Stimulated activated CD4-positive, alpha-beta T cell treated with anti-CD3 and anti-CD28 coated beads, Interleukin-15, amount 100 ng/mL, for 1 hour (primary cell): ENCODE results near the gene BCDIN3D.
"Not testable (repeated sequence)": the region's sequence is repeated elsewhere in the genome, so short reads cannot be mapped to it uniquely, and the experiment has no call there.

Source experiments
- DNase-seq, 2 donors: peaks; one replicate each; pipeline ENCODE4 v3.0.0-alpha.2; 2020; ENCODE audit warnings: low read depth in 1 of 2, low spot score in 1 of 2

BCDIN3D gene

DNA sequence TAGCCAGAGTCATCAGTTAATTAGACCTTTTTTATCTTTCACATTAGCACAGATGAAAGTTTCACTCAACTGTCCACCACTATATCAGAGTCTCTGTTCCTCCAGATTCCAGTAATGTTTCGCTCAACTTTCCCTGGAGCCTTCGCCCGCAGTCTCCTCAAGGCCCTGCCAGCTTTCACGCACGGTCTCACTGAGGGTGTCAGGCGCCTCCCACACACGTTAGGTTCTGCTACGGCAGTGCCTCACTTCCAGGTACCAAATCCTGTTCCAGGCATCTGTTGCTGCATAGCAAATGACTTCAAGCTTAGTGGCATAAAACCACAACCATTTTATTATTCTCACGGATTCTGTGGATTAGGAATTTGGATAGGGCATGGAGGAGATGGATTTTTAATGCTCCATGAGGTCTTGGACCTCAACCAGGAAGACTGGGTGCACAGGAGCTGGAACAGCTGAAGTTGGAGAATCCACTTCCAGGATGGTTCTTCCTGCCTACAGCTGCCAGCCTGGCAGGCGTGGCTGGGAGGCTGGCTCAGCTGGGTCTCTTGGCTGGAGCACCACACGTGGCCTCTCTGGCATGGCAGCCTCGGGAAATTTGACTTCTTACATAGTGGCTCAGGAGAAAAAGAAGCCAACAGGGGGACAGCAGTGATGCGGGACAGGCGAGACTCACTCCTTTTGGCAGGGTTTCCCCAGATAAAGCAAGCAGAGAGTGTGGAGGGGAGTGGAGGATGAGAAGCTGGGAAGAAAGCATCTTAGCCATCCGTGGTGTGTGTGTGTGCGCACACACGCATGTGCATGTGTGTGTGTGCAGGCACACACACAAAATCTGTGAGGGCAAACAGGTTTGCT, 21.3 kb upstream of the BCDIN3D start:
- no peak for DNase-seq

DNA sequence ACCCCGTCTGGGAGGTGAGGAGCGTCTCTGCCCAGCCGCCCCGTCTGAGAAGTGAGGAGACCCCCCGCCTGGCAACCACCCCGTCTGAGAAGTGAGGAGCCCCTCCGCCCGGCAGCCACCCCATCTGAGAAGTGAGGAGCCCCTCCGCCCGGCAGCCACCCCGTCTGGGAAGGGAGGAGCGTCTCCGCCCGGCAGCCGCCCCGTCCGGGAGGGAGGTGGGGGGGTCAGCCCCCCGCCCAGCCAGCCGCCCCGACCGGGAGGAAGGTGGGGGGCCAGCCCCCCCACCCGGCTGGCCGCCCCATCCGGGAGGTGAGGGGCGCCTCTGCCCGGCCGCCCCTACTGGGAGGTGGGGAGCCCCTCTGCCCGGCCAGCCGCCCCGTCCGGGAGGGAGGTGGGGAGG, 18.0 kb upstream of the BCDIN3D start:
- DNase-seq = not testable (repeated sequence)

DNA sequence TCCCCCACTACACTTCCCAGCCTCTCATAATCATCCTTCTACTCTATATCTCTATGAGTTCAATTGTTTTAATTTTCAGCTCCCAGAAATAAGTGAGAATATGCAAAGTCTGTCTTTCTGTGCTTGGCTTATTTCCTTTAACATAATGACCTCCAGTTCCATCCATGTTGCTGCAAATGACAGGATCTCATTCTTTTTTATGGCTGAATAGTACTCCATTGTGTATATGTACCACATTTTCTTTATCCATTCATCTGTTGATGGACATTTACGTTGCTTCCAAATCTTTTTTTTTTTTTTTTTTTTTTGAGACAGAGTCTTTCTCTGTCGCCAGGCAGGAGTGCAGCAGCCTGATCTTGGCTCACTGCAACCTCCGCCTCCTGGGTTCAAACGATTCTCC, 13.0 kb upstream of the BCDIN3D start:
- not testable (repeated sequence) for DNase-seq

DNA sequence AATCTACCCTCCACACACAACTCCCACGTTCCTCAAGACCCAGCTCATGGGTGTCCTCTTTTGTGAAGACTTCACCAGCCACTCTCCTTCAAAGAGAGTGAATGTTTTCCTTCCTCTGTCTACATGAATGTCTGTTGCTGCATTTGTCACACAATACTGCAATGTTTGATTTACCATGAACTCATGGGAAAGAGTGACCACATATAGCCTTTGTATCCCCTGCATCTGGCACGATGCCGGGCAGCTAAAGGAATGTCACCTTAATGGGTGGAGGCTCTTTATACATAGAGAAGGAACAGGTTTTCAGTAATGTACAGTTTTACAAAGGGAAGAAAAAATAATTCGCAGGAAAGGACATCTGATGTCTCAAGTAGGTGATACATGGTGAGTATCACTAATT, 12.1 kb upstream of the BCDIN3D start:
- DNase-seq = no peak

DNA sequence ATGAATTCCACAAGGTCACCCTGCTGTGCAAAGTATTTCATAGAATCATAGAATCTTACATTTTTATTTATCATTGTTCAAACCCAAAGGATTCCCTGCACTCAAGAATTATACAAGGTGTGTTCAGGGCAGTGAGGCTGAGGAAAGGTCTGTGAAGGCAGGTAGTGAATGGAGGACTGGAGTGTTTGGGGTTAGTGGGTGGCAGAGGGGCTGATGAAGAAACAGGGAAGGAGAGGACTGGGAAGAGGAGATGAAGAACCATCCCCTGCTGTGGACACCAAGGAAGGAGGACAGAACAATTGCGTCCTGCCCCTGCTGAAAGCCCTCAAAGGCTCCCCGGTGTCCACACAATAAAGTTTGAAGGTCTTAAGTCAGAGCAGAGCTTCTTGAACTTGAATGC, 10.8 kb upstream of the BCDIN3D start:
- no peak for DNase-seq

GRCh38 chr12:49847161-49847560, 4.3 kb upstream of the BCDIN3D start:
- DNase-seq = no peak

- DNase-seq = no peak
Measured at GRCh38 chr12:49846032-49846431, 3.1 kb upstream of the BCDIN3D start.

DNA sequence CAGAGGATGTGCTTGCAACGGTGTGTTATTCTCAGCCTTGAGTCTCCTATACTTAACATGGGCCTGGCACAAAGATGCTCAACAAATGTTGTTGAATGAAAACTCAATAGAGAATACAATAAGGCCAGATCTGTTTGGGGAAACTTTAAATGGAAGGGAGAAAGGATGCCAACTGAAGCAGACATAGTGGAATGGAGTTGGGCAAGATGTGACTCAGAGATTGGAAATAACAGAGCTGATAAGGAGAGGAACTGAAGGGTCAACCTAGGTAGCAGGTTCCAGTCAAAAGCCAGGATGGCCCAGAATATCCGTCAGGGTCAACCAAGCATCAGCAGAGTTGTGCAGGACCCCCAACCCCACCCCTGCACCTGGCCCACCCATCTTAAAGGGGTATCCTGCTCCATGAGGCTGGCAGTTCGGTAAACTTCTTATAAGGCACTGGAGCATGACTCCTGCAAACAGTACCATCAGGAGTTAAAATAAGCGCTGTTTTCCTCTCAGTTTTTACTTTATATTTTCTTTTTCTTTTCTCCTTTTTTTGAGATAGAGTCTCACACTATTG, 1.1 kb upstream of the BCDIN3D start:
- DNase-seq = no peak

- no peak for DNase-seq
Measured at GRCh38 chr12:49843411-49843810, 505 bp upstream of the BCDIN3D start.

DNA sequence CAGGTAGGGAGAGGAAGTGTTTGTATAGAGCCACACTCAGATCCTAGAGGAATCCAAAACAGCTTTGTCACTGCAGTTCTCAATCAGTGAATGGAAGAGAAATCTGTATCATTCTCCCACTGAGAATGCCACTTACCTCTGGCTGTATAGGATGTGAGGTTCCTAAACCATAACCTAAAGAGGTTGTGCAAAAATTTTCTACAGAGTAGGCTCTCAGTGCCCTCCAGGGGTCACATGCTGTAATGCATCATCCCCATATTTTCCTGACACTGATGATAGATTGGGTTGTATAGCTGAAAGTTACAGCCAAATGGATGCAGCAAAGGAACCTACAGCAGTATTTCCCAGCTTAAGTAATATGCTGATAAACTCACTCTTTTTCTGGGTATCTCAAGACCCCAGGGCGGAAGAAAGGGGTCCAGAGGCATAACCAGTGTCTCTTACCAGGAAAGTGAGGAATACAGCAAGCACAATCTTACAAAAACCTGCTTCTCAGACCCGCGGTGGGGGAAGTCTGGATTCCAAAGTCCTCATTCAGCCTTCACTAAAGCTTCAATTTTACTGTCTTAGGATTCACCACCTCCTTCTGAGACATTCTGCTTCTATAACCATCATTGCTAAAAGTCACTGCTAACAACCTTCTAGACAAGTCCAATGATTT, 3.8 kb downstream of the BCDIN3D start:
- DNase-seq = no peak

DNA sequence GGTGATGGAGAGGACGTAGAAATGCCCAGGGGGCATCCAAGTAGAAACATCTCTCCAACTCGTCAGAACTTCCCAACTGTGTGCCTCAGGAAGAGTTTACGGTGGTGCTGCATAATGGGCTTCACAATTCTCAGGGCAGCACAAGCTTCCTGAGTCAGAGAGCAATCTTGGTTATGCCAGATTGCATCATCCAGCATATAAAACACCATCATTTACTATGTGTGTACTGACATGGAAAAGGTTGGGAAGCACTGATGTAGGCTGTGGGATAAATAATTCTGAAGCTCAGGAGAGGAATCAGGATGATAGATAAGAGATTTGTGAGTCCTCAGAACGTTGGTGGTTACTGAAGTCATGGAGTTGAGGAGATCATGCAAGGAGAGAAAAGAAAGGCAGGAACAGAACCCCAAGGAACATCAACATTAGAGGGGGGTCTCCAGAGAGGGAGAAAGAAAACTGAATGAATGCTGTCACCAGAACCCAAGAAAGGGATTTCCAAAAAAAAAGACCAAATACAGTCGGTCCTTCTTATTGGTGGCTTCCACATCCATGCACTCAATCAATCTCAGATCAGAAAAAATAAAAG, 10.0 kb downstream of the BCDIN3D start:
- no peak for DNase-seq

GRCh38 chr12:49831717-49832116, 11.2 kb downstream of the BCDIN3D start:
- DNase-seq = no peak

DNA sequence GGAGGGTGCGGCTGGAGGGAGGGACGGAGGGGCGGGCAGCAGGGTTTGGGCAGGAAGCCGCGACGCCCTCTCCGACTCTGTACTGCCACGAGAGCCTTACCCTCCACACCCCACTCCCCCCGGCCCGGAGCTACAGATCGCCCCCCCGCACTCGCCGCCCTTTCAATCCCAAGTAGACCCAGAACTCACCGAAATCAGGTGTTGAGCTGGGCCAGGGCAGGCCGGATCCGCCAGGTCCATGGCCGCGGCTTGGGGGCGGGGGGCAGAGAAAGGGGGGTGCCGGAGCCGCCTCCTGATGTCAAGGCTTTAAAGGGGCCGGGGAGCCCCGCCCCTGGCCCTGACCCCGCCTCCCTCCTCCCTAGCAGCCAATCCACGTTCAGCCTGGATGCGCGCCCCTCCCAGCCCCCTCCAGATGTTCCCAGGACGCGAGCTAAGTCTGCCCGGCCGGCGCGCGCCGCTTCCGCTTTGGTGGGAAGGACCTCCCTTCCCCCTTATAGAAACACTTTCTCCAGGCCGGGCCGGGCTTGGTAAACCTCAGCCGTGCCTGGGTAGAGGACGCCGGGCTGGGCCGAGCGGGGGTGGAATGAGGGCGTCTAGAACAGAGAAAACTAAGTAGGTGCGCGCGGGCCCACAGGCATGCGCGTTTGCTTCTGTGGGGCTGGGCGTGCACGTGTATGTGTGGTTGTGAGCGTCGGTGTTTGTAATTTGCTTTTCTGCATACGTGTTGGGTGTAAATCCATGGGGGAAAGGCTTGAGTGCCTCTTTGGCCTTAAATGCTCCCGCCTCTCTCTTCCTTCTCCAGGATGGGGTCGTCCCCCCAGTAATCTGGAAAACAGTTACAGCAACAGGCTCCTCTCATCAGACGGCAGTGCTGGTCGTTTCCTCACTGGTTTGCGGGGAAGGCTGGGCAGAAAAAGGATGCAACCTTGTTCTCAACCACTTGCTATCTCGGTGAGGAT, 14.5 kb downstream of the BCDIN3D start, which contains the start of gene NCKAP5L:
TSS of gene NCKAP5L (minus strand) at position 281 of the 959 bp plus-strand sequence. CDS start 24,369 bp downstream, outside the sequence.
- DNase-seq = peak; percentile 88 to 92

- DNase-seq = peak; percentile 15 to 22
Measured at GRCh38 chr12:49827401-49828099, 15.4 kb downstream of the BCDIN3D start.

DNA sequence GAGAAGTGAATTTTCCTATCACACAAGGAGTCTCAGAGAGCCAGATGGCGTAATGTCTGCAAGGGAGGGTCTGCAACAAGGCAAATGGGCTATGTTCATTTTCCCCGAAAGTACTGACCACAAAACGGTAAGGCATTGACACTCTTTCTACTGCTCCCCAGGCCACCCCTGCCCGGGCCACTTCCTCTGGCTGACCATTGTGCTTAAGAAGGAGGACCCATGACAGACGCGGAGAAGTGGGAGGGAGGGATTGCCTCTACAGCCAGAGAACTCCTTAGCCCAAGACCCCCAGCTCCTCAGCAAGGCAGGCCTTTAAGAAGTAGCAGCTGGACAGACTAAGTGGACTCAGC, 15.9 kb downstream of the BCDIN3D start:
- no peak for DNase-seq

GRCh38 chr12:49825971-49826421, 16.9 kb downstream of the BCDIN3D start:
- no peak for DNase-seq

GRCh38 chr12:49825360-49825970, 17.4 kb downstream of the BCDIN3D start:
- DNase-seq = no peak

DNA sequence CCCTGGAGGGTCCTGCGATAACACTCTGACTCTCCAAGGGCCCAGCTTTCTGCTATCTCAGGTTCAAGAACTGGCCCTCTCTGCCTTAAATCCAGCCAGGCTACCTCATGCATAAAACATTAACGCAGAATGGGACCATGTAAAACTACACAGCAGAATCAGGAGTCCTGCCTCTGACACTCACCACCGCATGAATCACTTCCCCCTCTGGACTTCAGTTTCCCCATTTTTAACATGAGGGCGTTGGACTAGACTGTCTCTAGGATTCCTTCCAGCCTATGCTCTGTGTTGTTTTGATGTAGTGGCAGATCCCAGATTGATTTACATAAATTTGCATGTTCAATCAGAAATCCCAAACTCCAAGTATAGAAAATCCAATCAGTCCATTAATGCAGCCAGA, 18.0 kb downstream of the BCDIN3D start:
- DNase-seq = no peak

DNA sequence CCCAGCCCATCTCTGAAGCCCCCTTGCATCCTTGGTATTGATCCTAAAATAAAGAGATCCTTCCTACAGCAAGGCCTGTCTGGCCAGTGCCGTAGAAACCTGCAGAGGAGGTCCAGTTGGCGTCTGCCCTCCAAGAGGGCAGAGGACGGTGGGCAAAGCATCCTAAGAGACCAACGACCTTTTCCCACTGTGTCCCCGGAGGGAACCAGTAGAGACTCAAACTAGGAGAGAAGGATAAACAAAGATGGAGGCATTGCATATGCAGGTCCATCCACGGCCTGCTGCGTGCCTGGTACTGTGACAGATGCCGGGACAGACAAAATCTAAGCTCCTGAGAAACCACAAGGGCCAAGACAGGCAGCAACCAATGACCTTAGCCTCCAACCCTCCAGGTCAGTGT, 18.5 kb downstream of the BCDIN3D start:
- no peak for DNase-seq

- no peak for DNase-seq
Measured at GRCh38 chr12:49823951-49824350, 19.0 kb downstream of the BCDIN3D start.
